GM10248 (cell line): Measurements from ENCODE around the gene COX4I2.

ENCODE experiments used
- CTCF ChIA-PET: fragments of 300-600 bp; sonication (Branson Sonifier 250); formaldehyde crosslinking; extraction: SDS; loops from one replicate; lab custom pipeline; 2021; ENCODE audit warnings: antibody characterized with exemption; lab: Yijun Ruan, JAX
- POLR2A ChIA-PET: fragments of 350-650 bp; sonication (Branson Sonifier 250); formaldehyde crosslinking; extraction: SDS; loops from one replicate; lab custom pipeline; 2020; ENCODE audit warnings: antibody characterized with exemption; lab: Yijun Ruan, JAX
- DNase-seq: peaks from one replicate; pipeline ENCODE4 v3.0.0; 2012; ENCODE audit errors: extremely low spot score
- TF ChIP-seq, protein P1 (sequence below): IDR thresholded peaks from 2 replicates; pipeline ENCODE4 v1.5.1; 2012; ENCODE audit warnings: mild to moderate bottlenecking, low read depth; ENCODE audit errors: extremely low read depth, missing control alignments, control extremely low read depth

Gene COX4I2

DNA sequence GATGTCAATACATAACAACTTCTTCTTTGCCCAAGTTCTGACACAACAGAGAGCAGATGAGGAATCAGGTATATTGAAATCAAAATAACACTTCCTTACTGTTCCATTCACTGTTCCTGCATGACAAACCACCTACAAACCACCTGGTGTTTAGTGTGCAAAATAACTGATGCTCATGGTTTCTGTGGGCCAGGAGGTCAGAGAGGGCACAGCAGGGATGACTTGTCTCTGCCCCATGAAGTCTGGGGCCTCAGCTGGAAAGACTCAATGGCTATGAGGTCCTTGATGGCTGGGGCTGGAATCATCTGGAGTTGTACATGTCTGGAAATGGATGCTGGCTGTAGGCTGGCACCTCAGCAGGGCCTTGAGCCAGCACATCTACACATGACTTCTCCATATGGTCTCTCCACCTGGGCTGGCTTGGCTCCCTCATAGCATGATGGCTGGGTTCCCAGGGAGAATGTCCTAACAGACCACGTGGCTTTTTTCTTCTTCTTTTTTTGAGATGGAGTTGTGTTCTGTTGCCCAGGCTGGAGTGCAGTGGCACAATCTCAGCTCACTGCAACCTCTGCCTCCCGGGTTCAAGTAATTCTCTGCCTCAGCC lies 7.4 kb upstream of the COX4I2 start:
- CTCF ChIA-PET: interaction anchor here (1.0 to 5.6 kb wide), 5 partner anchors 18 to 94 kb away, joined by 3 to 68 read pairs (median 3); partner anchors contain the start of gene ID1
- no peak for DNase-seq
- POLR2A ChIA-PET: interaction anchor here (0.6 kb wide), 1 partner anchor 84 kb away, joined by 6 read pairs; no protein-coding TSS in a partner anchor
- TF ChIP-seq, protein P1, sequence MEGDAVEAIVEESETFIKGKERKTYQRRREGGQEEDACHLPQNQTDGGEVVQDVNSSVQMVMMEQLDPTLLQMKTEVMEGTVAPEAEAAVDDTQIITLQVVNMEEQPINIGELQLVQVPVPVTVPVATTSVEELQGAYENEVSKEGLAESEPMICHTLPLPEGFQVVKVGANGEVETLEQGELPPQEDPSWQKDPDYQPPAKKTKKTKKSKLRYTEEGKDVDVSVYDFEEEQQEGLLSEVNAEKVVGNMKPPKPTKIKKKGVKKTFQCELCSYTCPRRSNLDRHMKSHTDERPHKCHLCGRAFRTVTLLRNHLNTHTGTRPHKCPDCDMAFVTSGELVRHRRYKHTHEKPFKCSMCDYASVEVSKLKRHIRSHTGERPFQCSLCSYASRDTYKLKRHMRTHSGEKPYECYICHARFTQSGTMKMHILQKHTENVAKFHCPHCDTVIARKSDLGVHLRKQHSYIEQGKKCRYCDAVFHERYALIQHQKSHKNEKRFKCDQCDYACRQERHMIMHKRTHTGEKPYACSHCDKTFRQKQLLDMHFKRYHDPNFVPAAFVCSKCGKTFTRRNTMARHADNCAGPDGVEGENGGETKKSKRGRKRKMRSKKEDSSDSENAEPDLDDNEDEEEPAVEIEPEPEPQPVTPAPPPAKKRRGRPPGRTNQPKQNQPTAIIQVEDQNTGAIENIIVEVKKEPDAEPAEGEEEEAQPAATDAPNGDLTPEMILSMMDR: no peak

- CTCF ChIA-PET: interaction anchor here (0.9 to 7.3 kb wide), 20 partner anchors 9 to 112 kb away, joined by 3 to 114 read pairs (median 12); partner anchors contain the start of genes BCL2L1 and ID1
- POLR2A ChIA-PET: no interaction called here
- TF ChIP-seq, protein P1: no peak
These were observed 5.0 kb upstream of the COX4I2 start for GRCh38 chr20:31632548-31633338.

GRCh38 chr20:31633339-31633914 lies 4.3 kb upstream of the COX4I2 start:
- POLR2A ChIA-PET: no interaction called here

More at GRCh38 chr20:31632548-31633338, 5.0 kb upstream of the COX4I2 start:
- no peak for DNase-seq

DNA sequence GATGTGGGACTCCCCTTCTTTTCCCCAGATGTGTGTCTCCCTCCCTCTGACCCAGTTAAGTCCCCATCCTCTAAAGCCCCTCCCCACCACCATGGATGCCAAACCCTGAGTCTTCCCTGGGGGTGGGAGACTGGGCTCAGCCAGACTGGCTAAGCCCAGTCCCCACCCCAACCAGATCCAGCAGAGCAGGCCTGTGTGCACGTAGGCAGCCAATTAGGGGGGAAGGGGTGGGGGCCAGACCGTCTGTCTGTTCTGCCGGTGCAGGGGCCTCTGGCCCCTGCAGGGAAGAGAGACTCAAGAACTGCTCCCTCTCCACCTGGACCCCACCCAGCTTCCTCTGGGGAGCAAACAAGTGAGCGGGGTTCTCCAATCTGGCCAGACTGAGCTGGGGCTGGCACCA lies 605 bp downstream of the COX4I2 start:
- DNase-seq: no peak
- CTCF ChIA-PET: interaction anchor here (1.5 to 5.1 kb wide), 3 partner anchors 23 to 85 kb away, joined by 4 to 45 read pairs (median 37); partner anchors contain the start of gene BCL2L1
- POLR2A ChIA-PET: no interaction called here
- TF ChIP-seq, protein P1: no peak

More at GRCh38 chr20:31633339-31633914, 4.3 kb upstream of the COX4I2 start:
- CTCF ChIA-PET: interaction anchor here (0.7 to 7.3 kb wide), 38 partner anchors 10 to 218 kb away, joined by 3 to 114 read pairs (median 5); partner anchors contain the start of genes BCL2L1 and ID1
- DNase-seq: no peak
- TF ChIP-seq, protein P1: no peak

DNA sequence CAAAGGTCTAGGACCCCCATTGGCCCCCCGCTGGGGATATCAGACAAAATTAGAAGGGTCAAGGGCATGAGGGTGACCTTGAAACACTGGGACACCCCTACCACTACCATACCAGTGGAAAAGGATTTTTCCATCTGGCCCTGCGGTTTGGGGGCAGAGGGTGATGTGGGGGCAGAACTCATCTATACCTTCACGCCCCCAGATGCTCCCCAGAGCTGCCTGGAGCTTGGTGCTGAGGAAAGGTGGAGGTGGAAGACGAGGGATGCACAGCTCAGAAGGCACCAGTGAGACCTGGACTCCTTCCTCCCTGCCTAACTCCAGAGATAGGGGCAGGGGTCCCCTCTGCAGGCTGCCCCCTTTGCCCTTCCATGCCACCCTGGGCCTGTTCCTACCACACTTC lies 1.1 kb downstream of the COX4I2 start:
- POLR2A ChIA-PET: no interaction called here
- CTCF ChIA-PET: interaction anchor here (1.5 to 5.1 kb wide), 3 partner anchors 22 to 84 kb away, joined by 4 to 45 read pairs (median 37); partner anchors contain the start of gene BCL2L1
- TF ChIP-seq, protein P1: no peak
- no peak for DNase-seq

DNA sequence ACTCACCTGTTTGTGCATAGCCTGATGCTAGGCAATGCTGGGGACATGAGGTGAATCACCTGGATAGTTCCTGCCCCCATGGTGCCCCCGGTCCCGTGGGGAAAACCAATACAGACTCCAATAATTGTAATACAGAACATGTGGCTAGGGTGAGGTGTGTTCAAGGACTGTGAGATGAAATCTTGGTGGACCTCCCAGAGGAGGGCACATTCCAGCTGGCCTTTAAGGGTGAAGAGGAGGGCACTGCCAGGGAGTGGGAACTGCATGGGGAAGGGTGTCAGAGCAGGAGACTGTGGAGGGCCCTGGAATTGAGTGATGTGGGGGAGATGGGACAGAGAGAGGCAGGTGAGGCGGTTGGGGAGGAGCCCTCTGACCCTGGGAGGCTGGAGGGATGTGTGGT lies 2.5 kb downstream of the COX4I2 start:
- POLR2A ChIA-PET: no interaction called here

More for the DNA sequence above, 2.5 kb downstream of the COX4I2 start:
- DNase-seq: no peak
- CTCF ChIA-PET: interaction anchor here (1.0 to 5.1 kb wide), 3 partner anchors 21 to 83 kb away, joined by 5 to 45 read pairs (median 37); partner anchors contain the start of gene BCL2L1
- TF ChIP-seq, protein P1: no peak
